Activated gamma-delta T cell treated with Interleukin-2 at 50 U/mL for 16 hours (primary cell): ENCODE data around the gene DMXL2.
"Not testable (repeated sequence)": the region's sequence is repeated elsewhere in the genome, so short reads cannot be mapped to it uniquely, and the experiment has no call there.

Source experiments
- DNase-seq: peaks from one replicate; pipeline ENCODE4 v3.0.0-alpha.2; 2020

DMXL2 gene

DNA sequence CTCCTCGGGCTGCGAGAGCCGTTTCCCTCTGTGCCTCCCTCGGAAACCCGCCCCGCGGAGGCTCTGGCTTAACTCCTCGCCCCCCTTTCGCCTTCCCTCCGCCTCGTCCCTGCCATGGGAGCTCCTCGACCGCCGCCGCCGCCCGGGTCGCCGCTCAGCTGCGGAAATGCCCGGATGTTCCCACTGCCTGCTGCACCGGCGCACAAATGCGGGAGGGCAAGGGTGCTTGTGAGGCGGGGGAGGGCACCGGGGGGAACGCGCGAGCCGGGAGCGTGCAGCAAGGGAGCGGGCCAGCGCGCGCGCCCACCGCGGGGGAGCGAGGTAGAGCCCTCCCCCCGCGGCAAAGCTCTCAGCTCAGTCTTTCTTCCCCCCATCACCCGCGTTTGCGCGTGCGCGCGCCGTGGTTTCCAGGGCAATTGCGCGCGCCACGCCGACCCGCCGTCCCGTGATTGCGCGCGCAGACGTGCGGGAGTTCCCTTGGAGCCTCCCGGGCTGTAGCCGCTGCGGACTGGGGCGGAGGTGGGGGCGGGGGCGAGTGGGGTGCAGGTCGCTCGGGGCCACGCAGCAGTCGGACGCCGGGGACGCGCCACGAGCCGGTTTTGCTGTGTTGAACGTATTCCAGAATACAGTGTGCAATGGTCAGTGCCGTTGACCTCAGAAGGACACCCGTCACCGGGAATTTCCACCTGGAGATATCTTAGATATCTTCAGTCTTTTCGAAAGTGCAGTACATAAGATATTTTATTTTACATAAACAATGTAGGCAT lies at the start of gene DMXL2:
TSS of gene DMXL2 (minus strand) at position 168 of the 767 bp plus-strand sequence. CDS start 226 bp downstream, outside the sequence.
- peak; percentile 60 for DNase-seq

DNA sequence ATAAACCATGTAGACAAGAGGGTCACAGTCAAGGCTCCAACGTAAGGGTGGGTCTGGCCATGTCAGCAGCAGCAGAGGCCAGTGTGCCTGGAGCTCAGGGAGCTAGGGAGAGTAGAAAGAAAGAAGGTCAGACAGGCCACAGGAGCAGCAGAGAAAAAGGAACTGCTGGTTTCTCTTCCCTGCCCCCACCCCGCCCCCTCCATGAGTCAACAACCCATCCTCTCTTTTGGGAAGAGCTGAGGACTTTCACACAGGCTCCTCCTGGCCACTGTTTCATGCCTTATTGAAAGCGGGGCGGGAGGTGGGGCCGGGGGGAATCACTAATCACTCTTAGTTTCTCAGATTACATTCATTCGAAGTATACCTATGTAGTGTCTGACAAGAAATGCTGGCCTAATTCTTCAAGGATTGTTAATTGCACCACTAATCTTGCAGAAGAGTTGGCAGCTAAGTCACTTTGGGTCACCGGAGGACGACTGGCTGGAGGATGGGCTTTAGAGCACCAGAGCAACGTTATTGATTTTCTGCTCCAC lies 49.6 kb upstream of the DMXL2 start:
- no peak for DNase-seq

DNA sequence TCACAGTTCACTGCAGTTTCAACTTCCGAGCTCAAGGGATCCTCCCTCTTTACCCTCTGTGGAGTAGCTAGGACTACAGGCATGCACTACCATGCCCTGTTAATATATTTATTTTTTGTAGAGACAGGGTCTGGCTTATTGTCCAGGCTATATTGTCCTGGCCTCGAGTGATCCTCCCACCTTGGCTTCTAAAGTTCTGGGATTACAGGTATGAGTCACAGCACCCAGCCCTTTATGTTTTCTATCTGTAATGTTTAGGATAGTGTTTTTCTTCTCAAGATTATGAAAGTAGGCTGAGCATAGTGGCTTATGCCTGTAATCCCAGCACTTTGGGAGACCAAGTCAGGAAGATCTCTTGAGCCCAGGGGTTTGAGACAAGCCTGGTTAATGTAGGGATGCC lies 46.8 kb upstream of the DMXL2 start:
- no peak for DNase-seq

- DNase-seq: no peak
Observed at GRCh38 chr15:51668446-51668845, 45.9 kb upstream of the DMXL2 start.

- no peak for DNase-seq
Observed at GRCh38 chr15:51667478-51667877, 44.9 kb upstream of the DMXL2 start.

GRCh38 chr15:51661072-51661471 lies 38.5 kb upstream of the DMXL2 start:
- DNase-seq: no peak

DNA sequence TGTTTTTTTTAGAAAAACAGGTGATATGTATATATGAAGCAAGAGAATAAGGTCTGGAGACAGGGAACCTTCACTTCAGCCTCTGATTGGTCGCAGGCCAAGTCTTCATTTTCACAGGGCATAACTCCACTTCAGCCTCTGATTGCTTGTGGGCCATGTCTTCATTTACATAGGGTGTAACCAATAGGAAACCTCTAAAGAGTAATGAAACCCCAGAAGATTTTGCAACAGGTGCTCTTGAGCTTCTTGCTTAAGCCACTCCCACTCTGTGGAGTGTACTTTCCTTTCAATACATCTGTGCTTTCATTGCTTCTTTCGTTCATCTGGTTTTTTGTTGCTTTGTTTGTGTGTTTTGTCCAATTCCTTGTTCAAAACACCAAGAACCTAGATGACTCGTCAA lies 36.1 kb upstream of the DMXL2 start:
- no peak for DNase-seq

DNA sequence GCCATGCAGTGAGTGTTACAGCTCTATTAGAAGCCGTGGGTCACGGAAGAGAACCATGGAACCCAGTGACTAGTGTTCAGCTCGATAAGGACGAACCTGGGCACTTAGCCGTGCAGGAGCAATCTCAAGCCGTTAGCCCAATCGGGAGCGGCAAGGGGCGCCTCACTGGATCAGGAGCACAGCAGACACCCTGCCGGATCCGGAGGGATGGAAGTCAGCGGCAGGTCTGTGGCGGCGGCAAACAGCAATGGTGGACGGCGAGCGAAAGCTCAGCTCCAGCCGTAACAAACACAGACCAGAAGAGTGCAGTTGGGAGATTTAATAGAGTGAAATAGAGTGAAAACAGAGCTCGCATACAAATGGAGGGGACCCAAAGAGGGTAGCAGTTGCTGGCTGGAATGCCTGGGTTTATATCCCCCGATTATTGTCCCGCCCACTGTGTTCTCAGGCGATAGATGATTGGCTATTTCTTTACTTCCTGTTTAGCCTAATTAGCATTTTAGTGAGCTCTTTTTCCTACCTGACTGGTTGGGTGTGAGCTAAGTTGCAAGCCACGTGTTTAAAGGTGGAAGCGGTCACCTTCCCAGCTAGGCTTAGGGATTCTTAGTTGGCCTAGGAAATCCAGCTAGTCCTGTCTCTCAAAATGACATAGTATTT lies 33.0 kb upstream of the DMXL2 start:
- DNase-seq: not testable (repeated sequence)

GRCh38 chr15:51652084-51652668 lies 29.6 kb upstream of the DMXL2 start:
- DNase-seq: no peak

DNA sequence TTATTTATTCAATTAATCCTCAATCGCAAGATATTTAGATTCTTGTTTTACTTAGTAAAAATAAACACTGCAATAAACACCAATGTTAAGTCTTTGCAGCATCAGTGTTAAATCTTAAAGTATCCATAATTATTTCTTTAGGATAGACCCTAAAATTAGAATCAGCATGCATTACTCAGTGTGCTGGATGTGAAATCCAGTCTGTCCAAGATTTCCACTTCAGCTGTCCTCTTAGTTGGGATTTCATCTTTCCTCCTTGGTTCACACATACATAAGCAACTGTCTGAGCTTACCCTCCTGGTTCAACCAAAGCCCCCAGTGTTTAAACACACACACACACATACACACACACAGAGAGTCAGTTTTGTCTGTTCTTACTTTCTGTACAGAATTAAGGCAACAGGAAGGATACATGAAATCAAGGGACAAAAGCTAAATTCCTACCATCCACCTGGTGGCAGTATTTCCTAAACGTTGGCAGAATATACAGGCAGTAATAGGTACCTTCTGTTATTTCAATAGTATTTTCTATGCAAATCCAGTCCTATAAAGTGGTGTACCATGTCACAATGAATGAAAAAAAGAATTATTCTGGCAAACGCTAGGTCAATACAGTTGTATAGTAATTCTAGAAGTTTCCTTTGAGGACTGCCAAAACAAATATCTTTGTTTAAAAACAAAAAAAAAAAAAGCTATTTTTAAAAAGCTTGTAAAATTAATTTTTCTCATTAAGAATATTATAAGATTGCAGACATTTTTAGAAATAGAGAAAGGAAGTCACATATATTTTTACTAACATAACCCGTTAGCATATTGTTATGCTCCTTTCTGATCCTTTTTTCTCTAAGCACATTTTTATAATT lies 27.3 kb upstream of the DMXL2 start:
- peak; percentile 41 for DNase-seq

GRCh38 chr15:51648643-51649042 lies 26.1 kb upstream of the DMXL2 start:
- not testable (repeated sequence) for DNase-seq

GRCh38 chr15:51648101-51648500 lies 25.5 kb upstream of the DMXL2 start:
- not testable (repeated sequence) for DNase-seq

DNA sequence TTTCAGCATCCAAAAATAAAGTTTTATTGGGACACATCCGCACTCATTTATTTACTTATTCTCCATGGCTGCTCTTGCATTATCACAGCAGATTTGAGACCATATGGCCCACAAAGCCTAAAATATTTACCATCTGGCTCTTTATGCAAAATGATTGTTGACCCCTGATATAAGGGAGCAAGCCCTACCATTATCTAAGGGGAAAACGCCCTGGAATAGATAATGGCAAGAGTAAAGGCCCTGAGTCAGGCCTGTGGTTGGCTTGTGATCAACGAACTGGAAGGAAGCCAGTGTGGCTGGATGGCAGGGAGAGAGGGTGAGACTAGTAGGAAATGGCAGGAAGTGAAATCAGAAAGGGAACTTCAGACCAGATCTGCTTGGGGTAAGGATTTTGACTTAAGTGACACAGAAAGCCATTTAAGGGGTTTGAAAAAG lies 24.6 kb upstream of the DMXL2 start:
- no peak for DNase-seq

GRCh38 chr15:51642696-51643095 lies 20.1 kb upstream of the DMXL2 start:
- no peak for DNase-seq

- no peak for DNase-seq
Observed at GRCh38 chr15:51641490-51642130, 19.0 kb upstream of the DMXL2 start.

GRCh38 chr15:51634591-51635198 lies 12.1 kb upstream of the DMXL2 start:
- no peak for DNase-seq

GRCh38 chr15:51629612-51630011 lies 7.0 kb upstream of the DMXL2 start:
- DNase-seq: no peak

GRCh38 chr15:51625236-51625635 lies 2.7 kb upstream of the DMXL2 start:
- no peak for DNase-seq

GRCh38 chr15:51624022-51624421 lies 1.5 kb upstream of the DMXL2 start:
- no peak for DNase-seq

DNA sequence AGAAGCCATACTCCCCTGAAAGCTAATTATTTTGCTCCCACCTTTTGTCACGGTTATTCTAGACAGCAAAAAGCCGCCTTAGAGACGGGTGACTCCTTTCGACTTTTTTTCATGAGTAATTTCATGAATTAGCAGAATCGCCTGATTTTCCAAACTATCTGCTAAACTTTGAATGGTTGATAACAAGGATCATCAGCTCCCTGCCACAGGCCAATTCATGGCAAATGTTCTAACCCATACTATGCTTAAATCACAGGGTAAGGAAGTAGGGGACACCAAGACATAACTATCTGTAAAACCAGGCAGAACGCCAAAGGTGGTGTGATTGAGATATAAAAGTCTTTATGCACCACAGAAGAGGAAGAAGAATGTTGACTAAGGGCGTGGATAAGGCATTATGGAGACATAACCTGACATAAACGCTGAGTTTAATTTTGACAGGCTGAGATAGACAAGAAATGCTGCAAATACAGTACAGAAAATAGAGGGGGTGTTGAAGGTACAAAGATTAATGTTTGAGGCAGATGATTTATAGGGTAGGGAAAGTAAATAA lies 891 bp upstream of the DMXL2 start:
- no peak for DNase-seq

GRCh38 chr15:51621936-51622603 lies 501 bp downstream of the DMXL2 start:
- peak; percentile 5 for DNase-seq
